ENCODE data around the gene MUS81.
"Not testable (repeated sequence)": the region's sequence is repeated elsewhere in the genome, so short reads cannot be mapped to it uniquely, and the experiment has no call there.

The MUS81 gene

DNA sequence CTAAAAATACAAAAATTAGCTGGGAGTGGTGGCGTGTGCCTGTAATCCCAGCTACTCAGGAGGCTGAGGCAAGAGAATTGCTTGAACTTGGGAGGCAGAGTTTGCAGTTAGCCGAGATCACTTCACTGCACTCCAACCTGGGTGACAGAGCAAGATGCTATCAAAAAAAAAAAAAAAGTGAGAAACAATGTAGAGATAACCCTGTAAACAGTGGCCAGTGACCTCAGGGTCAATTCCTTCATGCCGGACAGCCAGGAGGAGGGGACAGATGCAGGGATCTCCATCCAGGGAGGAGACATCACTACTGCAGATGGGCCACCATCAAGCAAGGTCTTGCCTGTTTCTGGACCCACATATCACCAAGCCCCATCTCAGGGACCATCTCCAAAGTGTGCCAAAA, 12.5 kb upstream of the MUS81 start:
- DNase-seq (ENCODE audit: low read depth), result no peak

DNA sequence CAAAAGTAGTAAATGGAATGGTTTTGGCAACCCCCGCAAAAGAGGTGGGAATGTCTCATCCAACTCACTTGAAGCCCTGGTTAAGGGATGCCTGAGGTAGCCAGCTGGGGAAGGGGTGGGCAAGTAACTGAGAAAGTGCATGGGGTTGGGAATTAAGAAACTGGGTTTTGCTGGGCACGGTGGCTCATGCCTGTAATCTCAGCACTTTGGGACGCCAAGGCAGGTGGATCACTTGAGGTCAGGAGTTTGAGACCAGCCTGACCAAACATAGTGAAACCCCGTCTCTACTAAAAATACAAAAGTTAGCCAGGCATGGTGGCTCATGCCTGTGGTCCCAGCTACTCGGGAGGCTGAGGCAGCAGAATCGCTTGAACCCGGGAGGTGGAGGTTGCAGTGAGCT, 11.5 kb upstream of the MUS81 start:
- DNase-seq (ENCODE audit: low read depth), result not testable (repeated sequence)

DNA sequence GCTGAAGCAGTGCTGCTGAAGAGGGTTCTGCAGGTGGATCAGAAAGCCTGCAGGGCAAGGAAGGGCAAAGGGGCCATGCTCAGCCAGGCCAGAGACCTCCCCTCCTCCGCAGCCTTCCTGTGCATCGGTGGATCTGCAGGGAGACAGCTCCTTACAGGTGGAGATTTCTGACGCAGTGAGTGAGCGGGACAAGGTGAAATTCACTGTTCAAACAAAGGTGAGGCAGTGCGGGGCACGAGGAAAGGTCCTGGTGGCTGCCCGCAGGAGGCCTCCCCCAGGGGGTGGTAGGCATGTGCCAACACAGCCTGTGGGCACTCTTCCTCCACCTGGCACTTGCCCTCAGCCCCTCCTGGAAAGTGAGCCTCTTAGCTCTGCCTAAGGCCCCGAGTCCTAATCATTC, 10.9 kb upstream of the MUS81 start:
- DNase-seq (ENCODE audit: low read depth), result no peak

DNA sequence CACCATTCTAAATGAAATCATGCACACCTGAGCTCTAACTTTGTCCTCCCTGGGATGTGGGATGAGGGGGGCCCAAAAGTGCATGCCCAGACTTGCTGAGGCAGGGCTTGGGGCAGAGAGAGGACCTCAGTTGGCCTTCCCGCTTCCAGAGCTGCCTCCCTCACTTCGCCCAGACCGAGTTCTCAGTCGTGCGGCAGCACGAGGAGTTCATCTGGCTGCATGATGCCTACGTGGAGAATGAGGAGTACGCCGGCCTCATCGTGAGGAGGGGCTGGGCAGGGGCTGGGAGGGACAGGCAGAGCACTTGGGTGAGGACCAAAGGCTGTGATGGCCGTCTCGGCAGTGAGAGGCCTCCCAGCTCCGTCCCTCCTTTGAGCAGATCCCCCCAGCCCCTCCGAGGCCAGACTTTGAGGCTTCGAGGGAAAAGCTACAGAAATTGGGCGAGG, 10.4 kb upstream of the MUS81 start:
- DNase-seq (ENCODE audit: low read depth), result no peak

DNA sequence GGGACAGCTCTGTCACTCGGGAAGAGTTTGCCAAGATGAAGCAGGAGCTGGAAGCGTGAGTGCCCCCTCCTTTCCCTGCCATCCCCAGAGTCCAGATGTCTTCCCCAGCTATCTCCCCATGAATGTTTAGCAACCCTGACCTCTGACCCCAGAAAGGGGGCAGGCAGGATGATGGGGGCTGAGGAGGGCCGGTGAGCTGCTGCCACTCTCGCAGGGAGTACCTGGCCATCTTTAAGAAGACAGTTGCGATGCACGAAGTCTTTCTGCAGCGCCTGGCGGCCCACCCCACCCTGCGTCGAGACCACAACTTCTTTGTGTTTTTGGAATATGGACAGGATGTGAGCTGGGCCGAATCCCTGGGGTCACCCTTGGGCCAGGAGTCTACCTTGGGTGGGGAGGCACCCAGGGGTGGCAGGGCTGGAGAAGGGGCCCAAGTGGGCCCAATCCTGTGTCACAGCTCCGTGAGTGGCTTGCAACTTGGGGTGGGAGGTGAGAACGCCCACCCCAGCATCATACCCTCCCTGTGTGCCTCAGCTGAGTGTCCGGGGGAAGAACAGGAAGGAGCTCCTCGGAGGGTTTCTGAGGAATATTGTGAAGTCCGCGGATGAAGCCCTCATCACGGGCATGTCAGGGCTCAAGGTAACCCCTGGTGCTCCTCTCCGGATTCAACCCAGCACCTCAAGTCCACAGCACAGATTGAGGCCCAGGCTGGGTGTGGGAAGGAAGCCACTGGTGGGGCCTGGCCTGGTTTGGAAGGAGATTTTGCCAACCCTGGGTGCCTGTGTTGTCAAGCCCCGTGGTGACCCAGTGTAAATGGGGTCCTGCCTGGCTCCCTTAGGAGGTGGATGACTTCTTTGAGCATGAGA, 9.8 kb upstream of the MUS81 start:
- no peak for DNase-seq (ENCODE audit: low read depth)

DNA sequence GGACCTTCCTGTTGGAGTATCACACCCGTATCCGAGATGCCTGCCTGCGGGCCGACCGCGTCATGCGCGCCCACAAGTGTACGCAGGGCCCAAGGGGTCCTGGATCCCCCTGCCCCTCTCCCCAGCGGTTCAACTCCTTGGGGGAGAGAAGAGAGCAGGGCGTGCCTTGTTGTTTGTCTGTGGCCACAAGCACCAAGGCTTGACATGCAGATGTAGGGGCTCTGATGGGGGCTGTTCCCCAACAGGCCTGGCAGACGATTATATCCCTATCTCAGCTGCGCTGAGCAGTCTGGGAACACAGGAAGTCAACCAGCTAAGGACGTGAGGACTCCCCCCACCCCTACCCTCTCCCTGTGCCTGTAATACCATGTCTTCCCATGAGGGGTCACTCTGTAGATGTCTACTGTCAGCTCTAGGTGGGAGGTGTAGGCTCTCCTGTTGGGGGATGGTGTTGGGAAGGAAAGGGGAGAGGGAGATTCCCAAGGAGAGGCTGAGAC, 9.1 kb upstream of the MUS81 start:
- DNase-seq (ENCODE audit: low read depth), result no peak

DNA sequence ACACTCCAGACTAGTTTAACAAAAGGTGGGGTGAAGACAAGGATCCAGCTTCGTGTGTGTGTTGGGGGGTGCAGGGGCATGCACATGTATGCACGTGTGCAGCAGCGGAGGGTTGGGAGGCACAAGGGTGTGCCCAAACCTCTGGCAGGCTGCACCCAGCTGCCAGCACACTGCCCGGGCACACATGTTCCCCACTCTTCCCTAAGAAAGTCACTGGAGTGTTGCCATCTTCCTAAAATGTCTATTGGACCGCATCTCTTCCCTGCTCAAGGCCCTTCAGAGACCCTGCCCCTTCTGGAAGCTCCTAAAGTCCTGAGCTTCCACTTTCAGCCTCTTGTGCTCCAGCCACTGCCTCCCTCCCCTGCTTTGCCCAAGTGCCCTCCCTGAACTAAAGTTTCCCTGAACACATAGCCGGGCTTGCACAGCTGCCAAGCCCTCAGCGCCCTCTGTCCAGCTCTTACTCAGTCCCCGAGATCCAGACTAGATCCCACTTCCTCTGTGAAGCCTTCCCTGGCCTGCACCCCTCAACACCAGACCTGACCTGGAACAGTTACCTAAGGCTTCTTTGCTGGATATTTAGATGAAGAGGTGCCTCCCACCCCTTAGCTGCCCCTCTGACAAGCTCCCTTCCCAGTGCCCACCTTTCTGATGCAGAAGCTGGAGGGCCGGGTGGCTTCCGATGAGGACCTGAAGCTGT, 8.3 kb upstream of the MUS81 start:
- no peak for DNase-seq (ENCODE audit: low read depth)

DNA sequence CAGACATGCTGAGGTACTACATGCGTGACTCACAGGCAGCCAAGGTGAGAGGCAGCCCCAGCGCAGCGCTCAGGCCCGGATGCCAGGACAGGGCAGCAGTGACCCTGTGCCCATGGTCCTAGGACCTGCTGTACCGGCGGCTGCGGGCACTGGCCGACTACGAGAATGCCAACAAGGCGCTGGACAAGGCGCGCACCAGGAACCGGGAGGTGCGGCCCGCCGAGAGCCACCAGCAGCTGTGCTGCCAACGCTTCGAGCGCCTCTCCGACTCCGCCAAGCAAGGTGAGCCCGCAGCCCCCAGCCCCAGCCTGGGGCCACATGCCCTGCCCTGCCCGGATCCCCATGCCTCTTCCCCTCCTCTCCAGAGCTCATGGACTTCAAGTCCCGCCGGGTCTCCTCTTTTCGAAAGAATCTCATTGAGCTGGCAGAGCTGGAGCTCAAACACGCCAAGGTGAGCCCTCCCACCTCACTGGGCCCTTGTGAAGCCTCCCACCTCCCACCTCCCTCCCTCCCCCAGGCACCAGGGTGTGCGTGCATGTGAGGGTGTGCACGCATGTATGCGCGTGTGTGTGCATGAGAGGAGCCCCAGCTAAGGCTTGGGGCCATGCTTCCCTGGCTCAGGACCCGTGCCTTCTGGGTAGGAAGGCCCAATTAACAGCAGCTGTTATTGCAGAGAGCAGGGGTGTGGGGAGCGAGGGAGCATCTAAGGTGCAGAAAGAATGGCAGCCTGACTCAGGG, 7.6 kb upstream of the MUS81 start:
- no peak for DNase-seq (ENCODE audit: low read depth)

DNA sequence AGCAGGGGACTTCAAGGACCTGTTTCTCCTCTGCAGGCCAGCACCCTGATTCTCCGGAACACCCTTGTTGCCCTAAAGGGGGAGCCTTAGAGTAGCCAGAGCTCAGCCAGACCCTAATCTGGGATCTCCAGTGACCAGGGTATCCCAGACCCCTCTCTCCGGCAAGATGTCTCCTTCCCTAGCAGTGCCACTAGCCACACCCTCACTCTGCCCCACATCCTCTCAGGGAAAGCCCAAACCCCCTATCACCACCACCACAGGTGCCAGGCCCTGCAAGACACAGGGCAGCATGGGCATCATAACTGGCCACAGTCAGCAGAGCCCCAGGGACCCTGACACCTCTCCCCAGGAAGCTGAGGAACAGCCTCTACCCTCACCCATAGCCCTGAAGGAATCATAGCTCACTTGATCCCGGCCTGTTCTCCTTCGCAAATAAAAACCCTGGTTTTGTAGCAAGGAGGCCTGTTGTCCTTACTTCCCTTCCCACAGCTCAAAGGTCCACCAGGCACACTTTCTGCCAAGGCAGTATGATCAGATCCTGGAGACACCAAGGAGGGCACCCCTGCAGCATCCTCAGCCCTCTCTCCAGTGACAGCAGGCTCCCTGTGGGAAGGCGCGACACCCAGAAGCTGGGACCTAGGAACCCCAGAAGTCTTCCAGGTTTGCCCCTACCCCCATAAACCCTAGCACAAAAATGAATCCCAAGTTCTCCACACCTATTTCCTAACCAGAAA, 6.8 kb upstream of the MUS81 start:
- DNase-seq (ENCODE audit: low read depth), result no peak

DNA sequence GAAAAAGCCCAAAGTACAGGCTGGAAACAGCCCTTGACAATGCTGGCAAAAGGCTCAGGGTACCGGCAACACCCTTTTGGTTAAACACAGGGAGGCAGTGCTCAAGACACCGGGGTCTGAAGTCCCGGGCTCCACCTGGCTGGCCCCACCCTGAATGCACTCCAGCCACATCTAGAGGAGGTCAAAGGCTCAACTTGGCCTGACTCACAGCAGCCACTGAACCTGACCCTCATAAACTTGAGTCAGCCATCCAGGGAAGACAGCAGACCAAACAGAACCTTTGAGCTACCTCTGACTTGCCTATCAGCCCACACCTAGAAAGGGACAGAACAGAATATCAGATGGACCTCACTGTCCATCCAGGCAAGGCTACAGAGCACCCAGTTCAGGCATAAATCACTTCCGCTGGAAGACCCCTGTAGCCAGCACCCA, 6.1 kb upstream of the MUS81 start:
- DNase-seq (ENCODE audit: low read depth), result no peak

DNA sequence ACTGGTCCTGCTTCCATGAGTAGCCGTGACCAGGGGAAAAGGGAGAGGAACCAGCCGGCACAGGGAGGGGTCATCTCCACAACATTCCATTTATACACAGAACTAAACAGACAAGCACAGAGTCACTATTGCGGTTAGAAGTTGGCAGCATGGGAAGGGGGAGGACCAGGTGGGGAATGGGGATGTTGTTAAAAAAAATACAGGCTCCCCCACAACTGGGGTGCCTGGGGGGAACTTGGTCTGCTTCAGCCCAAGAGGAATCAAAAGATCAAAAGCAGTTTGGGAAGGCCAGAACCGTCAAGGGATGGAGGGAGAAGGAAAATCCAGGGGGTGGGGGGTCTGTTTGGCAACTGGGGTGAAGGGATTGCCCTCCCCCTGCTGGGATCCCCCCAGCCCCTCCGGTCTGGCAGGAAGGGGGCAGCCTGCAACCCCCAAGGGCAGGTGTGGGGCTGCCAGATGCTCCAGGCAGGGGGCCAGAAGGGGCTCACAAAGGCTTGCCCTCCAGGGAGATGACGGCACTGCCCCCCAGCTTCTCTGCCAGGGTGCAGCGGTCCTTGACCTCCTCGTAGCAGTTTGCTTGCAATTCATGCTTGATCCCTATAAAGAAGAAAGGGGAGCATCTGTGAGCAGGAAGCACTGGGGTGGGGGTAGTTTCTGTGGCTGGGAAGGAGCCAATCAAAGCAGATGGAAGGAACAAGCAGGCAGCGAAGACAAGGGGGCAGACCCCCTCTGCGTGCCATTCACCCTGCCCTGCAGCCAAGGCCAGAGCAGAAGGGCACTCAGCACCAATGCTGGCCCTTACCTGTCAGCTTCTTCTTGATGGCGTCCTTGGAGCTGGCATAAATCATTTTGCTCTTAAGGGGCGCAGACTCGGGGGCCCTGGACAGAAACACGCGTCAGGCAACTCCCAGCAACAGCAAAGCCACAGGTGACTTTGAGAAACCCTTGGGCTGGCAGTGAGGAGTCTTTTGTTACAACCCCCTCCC, 5.1 kb upstream of the MUS81 start:
- DNase-seq (ENCODE audit: low read depth), result no peak

DNA sequence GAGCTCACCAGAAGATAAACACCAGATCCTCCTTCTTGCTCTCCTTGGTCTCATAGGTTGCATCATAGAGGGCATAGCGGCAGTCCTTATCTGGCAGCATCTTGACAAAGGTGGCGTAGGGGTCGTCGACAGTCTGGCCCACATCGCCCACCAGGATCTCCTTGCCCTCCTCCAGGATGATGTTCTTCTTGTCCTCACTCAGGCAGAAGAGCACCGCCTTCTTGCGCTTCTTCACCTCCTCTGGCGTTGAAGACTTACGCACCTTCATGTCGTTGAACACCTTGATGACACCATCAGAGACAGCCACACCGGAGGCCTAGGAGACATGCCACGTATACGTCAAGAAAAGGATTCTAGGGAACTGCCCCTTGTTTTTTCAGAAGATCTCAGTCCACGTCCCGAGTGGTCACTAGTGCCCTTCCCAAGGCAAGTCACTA, 4.3 kb upstream of the MUS81 start:
- no peak for DNase-seq (ENCODE audit: low read depth)

DNA sequence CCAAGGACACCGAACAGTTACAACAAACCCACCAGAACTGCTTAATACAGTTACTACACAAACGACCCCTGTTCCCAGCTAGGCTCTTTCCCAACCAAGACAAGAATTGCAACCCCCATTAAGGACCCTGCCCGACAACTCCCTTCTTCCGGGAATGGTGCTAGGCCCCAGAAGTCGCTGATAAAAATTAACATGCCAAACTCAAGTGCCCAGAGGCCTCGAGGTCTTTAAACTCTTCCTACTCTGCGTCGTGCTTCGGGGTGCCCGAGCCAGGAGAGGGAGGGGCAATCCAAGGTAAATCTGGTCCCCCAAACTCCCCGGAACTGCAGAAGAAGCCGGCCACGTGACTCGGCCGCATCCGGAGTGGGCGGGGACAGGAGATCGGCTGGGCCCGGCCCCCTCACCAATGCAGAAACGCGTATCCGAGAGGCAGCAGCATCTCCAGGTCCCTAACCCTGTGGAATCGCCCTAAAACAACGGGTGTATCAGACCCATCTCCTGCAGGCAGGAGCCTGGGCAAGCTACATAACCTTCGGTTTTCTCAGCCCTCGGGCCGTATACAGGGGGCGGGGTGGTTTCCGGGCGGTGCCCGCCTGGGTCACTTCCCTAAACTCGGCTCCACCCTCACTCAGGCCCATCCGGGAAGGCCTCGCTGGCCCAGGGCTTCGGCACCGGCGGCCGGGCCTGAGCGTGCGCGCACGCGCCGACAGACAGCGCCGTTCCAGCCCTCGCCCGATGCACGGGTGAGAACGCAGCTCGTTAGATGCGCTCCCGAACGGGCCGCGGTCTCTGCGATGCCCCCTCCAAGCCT, 3.3 kb upstream of the MUS81 start:
- peak; percentile 64 for DNase-seq (ENCODE audit: low read depth)

DNA sequence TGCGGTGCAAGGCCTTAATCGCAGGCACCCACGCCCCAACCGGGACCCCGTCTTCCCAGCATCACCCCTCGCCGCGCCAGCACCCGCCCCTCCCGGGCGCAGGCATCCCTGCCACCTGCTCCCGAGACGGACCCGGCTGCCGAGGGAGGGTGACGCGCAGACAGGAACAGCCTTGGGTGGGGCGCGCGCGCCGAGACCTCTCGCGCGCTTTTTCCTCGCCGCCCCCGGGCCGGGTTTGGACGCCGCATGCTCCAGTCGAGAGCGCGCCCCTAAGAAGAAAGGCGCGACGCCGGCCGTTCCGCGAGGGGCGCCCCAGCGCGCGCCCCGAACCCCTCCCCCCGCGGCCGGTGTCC, 2.8 kb upstream of the MUS81 start:
- DNase-seq (ENCODE audit: low read depth), result peak; percentile 42

DNA sequence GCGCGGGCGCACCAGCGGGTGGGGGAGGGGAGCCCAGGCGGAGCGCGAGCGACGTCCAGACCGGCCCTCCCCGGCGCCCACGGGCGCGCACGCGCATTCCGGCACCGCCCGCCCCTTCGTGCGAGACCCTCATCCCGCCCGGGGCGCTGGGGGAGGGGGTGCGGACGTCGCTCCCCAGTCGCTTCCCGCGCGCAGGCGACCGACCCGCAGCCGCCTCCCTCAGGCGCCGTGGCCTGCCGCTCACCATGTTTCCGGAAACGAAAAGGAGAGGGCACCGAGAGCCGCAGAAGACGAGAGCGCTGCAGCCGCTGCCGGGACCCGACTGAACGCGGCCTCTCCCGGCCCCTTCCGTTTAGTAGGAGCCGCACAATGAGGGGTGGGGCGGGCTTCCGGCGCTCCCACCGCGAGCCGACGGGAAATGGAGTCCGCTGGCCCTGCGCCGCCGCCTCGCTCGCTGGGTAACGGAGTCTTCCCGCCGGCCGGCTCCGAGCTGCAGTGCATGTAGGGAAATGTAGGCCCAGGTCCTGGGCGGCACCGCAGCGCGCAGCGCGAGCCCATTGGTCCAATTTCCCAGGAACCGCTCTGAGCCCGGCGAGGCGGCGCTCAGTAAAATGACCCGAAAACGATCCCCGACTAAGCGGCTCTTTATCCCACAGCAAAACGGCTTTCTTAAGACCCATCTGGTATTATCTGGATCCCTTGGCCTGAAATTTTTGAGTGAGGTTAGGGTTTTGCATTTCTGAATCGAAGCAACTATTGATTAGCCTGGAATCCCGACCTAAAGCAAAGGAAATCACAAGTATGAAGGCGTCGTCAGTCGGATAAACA, 2.2 kb upstream of the MUS81 start, which contains the start of gene CFL1:
Gene CFL1 (minus strand): TSS at position 328 of the 828 bp plus-strand sequence. CDS start 81 bp downstream, at position 247.
- DNase-seq (ENCODE audit: low read depth), result peak; percentile 89

DNA sequence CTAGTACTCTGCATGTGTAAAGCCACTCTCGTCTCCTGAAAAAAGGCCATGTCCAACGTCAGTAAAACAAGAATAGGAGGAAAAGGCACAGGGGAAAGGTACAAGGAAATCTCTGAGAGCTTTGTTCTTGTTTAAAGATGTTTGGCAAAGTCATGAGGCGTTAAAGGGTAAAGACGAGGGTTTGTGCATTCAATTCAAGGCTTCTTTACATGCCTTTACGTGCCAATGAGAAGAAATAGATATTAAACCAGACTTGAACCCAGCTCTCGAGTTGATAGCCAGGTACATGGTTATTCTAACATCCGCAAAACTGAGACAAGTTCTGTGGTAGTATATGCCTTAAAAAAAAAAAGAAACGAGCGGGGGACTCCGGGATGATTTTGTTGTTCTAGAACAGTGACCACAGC, 1.5 kb upstream of the MUS81 start:
- DNase-seq (ENCODE audit: low read depth), result no peak

DNA sequence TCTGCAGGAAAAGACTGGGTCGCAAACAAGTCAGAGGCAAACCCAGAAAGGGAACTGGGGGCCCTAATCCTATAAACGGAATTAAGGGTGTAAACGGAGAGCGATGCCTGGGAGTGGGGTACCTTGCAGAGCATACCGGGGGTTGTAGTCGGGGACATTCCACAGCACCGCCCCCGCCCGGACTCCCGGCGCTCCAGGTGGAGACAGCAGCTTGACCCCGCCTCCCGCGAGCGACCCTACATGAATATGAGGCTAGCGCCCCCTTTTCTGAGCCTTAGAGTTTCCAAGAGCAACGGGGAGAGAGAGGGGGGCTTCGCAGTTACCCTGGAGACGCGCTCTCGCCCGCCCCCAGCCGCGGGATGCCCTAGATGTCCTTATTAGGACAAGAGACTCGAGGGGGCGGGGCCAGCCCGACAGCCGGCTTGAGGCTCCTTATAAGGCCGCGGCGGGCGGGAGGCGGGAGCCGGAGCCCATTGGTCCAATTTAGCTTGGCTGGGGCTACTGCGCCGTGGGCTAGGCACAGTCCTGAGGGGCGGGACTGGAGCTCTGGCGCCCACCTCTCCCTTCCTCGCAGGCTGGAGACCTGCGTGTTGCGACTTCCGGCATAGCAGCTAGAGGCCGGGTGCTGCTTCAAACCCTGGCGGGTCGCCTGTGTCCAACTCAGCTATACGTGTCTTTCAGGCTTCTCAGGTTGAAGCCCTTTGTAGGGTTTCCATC, 980 bp upstream of the MUS81 start:
- peak; percentile 95 for DNase-seq (ENCODE audit: low read depth)

DNA sequence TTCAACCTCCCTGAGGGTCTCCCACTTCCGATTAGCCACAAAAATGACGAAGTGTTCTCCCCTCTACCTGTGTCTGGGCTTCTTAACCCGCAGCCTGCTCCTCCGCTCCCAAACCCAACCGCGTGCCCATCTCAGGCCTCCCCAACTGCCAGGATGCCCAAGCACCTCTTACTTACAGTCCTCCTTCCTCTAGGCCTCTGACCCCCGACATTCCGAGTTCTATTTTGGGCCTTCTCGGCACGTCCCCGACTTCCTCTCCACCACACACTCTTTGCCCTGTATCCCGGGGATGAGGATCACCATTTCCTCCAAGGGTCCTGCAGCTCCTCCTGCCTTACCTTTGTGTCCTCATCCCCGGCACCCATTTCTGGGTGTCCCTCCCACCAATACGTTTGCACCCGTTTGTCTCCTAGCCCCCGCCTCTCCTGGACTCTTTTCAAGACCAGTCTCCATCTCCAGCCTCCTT, 388 bp upstream of the MUS81 start:
- DNase-seq (ENCODE audit: low read depth), result no peak
